Testis (tissue), 2 donors: ENCODE results near the gene PHLDB3.

Experiments
- POLR2A ChIP-seq: fragments of 450-650 bp; IDR thresholded peaks from one replicate; pipeline ENCODE4 v1.6.1; 2017; ENCODE audit warnings: antibody characterized with exemption, mild to moderate bottlenecking, moderate library complexity
- TF ChIP-seq, protein P1 (sequence below), 3 experiments: fragments of 450-650 bp in 2 of 3; fragments of 200-600 bp in 1 of 3; sonication (generic) in 1 of 3; IDR thresholded peaks; one replicate each; pipeline ENCODE4 v1.5.1; 2016 to 2019; ENCODE audit warnings: antibody characterized with exemption in 3 of 3, mild to moderate bottlenecking in 2 of 3, moderate library complexity in 1 of 3

DNA sequence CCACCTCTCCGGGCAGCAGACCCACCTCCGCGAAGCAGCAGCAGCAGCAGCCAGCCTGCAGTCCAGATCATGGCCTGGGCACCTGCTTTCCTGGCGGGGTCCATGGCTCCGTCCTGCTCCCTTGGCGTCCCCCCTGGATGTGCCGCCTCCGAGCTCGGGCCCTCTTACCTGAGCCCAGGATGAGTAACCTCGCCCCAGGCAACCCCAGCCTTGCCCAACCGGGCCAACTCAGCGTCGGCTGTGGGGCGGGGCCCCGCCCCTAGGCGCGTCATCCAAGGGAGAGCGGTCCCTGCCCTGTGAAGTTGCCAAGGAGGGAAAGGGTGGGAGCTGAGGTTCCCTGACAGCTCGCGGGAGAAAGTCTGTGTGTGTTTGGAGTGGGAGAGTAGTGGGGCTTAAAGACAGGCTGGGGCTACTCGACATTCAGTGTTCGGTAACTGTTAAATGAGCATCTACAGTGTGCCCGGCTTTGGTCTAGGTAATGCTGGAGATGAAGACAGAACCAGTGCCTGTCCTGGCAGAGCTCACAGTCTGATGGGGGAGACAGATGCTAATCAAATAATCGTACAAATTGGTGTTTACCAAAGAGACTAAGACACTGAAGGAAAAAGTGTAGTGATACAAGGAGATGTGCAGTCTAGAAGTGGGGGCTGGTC lies 39.0 kb downstream of the PHLDB3 start, which contains the start of gene LYPD3:
- TF ChIP-seq, protein P1, sequence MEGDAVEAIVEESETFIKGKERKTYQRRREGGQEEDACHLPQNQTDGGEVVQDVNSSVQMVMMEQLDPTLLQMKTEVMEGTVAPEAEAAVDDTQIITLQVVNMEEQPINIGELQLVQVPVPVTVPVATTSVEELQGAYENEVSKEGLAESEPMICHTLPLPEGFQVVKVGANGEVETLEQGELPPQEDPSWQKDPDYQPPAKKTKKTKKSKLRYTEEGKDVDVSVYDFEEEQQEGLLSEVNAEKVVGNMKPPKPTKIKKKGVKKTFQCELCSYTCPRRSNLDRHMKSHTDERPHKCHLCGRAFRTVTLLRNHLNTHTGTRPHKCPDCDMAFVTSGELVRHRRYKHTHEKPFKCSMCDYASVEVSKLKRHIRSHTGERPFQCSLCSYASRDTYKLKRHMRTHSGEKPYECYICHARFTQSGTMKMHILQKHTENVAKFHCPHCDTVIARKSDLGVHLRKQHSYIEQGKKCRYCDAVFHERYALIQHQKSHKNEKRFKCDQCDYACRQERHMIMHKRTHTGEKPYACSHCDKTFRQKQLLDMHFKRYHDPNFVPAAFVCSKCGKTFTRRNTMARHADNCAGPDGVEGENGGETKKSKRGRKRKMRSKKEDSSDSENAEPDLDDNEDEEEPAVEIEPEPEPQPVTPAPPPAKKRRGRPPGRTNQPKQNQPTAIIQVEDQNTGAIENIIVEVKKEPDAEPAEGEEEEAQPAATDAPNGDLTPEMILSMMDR (IDR thresholded peaks at IDR 0.05), result no peak
- no peak for TF ChIP-seq POLR2A
